ACHN (cell line): ENCODE data around the gene STON2.

Experiments used
- DNase-seq: peaks from one replicate; pipeline ENCODE4 v3.0.0-alpha.2; 2015
- in situ Hi-C: cut with HindIII; loops from 2 replicates; pipeline ENCODE4 v1.10.0; 2017; ENCODE audit warnings: low sequenced_read_pairs, low pct_ligation_motif_present, low pct_unique_long_range_greater_than_20kb

The STON2 gene

GRCh38 chr14:81286574-81287370 is 113.4 kb downstream of the STON2 start:
- DNase-seq, result no peak
- in situ Hi-C loops, result no loop called here

- DNase-seq, result no peak
- in situ Hi-C loops, result no loop called here
Observed at GRCh38 chr14:81285245-81285644, 114.9 kb downstream of the STON2 start.

GRCh38 chr14:81281332-81281731 is 118.8 kb downstream of the STON2 start:
- in situ Hi-C loops, result no loop called here
- no peak for DNase-seq

GRCh38 chr14:81280136-81280791 is 119.9 kb downstream of the STON2 start:
- no peak for DNase-seq
- in situ Hi-C loops, result no loop called here

GRCh38 chr14:81277096-81277495 is 123.0 kb downstream of the STON2 start:
- no peak for DNase-seq
- in situ Hi-C loops, result no loop called here

- in situ Hi-C loops, result no loop called here
- DNase-seq, result no peak
Observed at GRCh38 chr14:81276073-81277069, 123.8 kb downstream of the STON2 start.

GRCh38 chr14:81275305-81276072 is 124.6 kb downstream of the STON2 start:
- no peak for DNase-seq
- in situ Hi-C loops, result no loop called here

GRCh38 chr14:81273961-81274575 is 126.1 kb downstream of the STON2 start:
- in situ Hi-C loops, result no loop called here
- DNase-seq, result no peak

GRCh38 chr14:81273521-81273920 is 126.6 kb downstream of the STON2 start:
- in situ Hi-C loops, result no loop called here

GRCh38 chr14:81272317-81272716 is 127.8 kb downstream of the STON2 start:
- no peak for DNase-seq
- in situ Hi-C loops, result no loop called here

More at GRCh38 chr14:81273521-81273920, 126.6 kb downstream of the STON2 start:
- no peak for DNase-seq

- no peak for DNase-seq
- in situ Hi-C loops, result no loop called here
Observed at GRCh38 chr14:81269979-81270375, 130.1 kb downstream of the STON2 start.

GRCh38 chr14:81269100-81269978 is 130.8 kb downstream of the STON2 start:
- in situ Hi-C loops, result no loop called here
- DNase-seq, result peak; percentile 75

- DNase-seq, result peak; percentile 37
- in situ Hi-C loops, result no loop called here
Observed at GRCh38 chr14:81268016-81268416, 132.1 kb downstream of the STON2 start.

GRCh38 chr14:81265636-81266169 is 134.4 kb downstream of the STON2 start:
- in situ Hi-C loops, result no loop called here
- no peak for DNase-seq

- in situ Hi-C loops, result no loop called here
- no peak for DNase-seq
Observed at GRCh38 chr14:81264671-81265070, 135.5 kb downstream of the STON2 start.

- in situ Hi-C loops, result no loop called here
- no peak for DNase-seq
Observed at GRCh38 chr14:81263777-81264410, 136.2 kb downstream of the STON2 start.
